Measurements from ENCODE around the gene SHISA7. TPM values are rescaled to one million over a fixed set of nuclear protein-coding genes. Genes with fewer than 3 reads are reported as not detected.

Gene SHISA7
- total RNA-seq, 2 donors from 2014 or later: not detected

DNA sequence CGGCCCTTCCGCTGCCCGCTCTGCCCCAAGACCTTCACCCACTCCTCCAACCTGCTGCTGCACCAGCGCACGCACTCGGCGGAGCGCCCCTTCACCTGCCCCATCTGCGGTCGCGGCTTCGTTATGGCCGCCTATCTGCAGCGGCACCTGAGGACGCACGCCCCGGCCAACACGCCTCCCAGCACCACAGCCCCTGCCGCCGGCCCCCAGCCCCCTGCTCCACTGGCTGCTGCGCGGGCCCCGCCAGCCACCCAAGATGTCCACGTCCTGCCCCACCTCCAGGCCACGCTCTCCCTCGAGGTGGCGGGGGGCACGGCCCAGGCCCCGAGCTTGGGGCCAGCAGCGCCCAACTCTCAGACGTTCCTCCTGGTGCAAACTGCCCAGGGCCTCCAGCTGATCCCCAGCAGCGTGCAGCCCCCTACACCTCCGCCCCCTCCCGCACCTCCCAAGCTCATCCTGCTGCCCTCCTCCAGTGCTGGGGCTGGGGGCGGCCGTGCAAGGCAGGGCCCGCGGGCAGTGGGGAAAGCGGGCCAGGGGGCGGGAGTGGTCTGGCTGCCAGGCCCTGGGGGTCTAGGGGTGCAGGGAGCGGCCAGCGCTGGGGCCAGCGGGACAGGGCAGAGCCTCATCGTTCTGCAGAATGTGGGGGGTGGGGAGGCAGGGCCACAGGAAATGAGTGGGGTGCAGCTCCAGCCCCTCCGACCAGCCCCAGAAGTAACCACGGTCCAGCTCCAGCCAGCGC, 40.0 kb upstream of the SHISA7 start:
- TF ChIP-seq, protein P1, sequence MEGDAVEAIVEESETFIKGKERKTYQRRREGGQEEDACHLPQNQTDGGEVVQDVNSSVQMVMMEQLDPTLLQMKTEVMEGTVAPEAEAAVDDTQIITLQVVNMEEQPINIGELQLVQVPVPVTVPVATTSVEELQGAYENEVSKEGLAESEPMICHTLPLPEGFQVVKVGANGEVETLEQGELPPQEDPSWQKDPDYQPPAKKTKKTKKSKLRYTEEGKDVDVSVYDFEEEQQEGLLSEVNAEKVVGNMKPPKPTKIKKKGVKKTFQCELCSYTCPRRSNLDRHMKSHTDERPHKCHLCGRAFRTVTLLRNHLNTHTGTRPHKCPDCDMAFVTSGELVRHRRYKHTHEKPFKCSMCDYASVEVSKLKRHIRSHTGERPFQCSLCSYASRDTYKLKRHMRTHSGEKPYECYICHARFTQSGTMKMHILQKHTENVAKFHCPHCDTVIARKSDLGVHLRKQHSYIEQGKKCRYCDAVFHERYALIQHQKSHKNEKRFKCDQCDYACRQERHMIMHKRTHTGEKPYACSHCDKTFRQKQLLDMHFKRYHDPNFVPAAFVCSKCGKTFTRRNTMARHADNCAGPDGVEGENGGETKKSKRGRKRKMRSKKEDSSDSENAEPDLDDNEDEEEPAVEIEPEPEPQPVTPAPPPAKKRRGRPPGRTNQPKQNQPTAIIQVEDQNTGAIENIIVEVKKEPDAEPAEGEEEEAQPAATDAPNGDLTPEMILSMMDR (IDR thresholded peaks at IDR 0.05): no peak
- DNase-seq (ENCODE audit: low spot score): no peak

DNA sequence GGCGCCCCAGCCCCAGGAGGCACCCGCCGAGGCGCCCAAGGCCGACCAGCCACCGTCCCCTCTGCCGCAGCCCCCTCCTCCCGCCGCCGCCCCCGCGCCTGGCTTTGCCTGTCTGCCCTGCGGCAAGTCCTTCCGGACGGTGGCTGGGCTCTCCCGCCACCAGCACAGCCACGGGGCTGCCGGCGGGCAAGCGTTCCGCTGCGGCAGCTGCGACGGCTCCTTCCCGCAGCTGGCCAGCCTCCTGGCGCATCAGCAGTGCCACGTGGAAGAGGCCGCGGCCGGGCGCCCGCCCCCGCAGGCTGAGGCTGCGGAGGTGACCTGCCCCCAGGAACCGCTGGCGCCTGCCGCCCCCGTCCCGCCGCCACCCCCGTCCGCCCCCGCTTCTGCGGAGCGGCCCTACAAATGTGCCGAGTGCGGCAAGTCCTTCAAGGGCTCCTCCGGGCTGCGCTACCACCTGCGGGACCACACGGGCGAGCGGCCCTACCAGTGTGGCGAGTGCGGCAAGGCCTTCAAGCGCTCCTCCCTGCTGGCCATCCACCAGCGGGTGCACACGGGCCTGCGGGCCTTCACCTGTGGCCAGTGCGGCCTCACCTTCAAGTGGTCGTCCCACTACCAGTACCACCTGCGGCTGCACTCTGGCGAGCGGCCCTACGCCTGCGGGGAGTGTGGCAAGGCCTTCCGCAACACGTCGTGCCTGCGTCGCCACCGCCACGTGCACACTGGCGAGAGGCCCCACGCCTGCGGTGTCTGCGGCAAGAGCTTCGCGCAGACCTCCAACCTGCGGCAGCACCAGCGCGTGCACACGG, 39.3 kb upstream of the SHISA7 start:
- Histone ChIP-seq H3K27ac (no peak overlapping the region), H3K27me3 (replicated peaks; ENCODE audit: insufficient read depth) (no peaks in the 10 kb centered on the region), H3K4me1 (ENCODE audit: control insufficient read depth in 1 of 2, low read depth in 2 of 2) (peaks cover 31 to 39% of the 10 kb centered on the region in 2 donors), H3K36me3 (peaks cover 10% of the 10 kb centered on the region), H3K9me3 (no peaks in the 10 kb centered on the region), H3K4me3 (no peak overlapping the region)
- DNase-seq (ENCODE audit: low spot score) (no peak), ATAC-seq (ENCODE audit: insufficient number of reproducible peaks, low FRiP score, low read depth) (no peak)
- TF ChIP-seq, protein P1 (IDR thresholded peaks at IDR 0.05): no peak

More for the DNA sequence above, 40.0 kb upstream of the SHISA7 start:
- Histone ChIP-seq H3K9me3 (no peaks in the 10 kb centered on the region), H3K4me3 (no peak overlapping the region), H3K27ac (no peak overlapping the region), H3K36me3 (peaks cover 10% of the 10 kb centered on the region), H3K27me3 (replicated peaks; ENCODE audit: insufficient read depth) (no peaks in the 10 kb centered on the region), H3K4me1 (ENCODE audit: control insufficient read depth in 1 of 2, low read depth in 2 of 2) (peaks cover 29 to 38% of the 10 kb centered on the region in 2 donors)
- ATAC-seq (ENCODE audit: insufficient number of reproducible peaks, low FRiP score, low read depth): no peak

DNA sequence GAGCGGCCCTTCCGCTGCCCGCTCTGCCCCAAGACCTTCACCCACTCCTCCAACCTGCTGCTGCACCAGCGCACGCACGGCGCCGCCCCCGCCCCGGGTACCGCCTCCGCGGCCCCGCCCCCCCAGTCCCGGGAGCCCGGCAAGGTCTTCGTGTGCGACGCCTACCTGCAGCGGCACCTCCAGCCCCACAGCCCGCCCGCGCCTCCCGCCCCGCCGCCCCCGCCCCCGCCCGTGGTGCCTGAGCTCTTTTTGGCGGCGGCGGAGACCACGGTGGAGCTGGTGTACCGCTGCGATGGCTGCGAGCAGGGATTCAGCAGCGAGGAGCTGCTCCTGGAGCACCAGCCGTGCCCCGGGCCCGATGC, 38.7 kb upstream of the SHISA7 start:
- peaks cover 29 to 35% of the 10 kb centered on the region in 2 donors for H3K4me1 ChIP-seq (ENCODE audit: control insufficient read depth in 1 of 2, low read depth in 2 of 2)
- TF ChIP-seq, protein P1 (IDR thresholded peaks at IDR 0.05): no peak
- ATAC-seq (ENCODE audit: insufficient number of reproducible peaks, low FRiP score, low read depth) (no peak), DNase-seq (ENCODE audit: low spot score) (no peak)
- H3K9me3 ChIP-seq: no peaks in the 10 kb centered on the region
- peaks cover 10% of the 10 kb centered on the region for H3K36me3 ChIP-seq
- H3K27ac ChIP-seq: no peak overlapping the region
- H3K4me3 ChIP-seq: no peak overlapping the region
- no peaks in the 10 kb centered on the region for H3K27me3 ChIP-seq (replicated peaks; ENCODE audit: insufficient read depth)

DNA sequence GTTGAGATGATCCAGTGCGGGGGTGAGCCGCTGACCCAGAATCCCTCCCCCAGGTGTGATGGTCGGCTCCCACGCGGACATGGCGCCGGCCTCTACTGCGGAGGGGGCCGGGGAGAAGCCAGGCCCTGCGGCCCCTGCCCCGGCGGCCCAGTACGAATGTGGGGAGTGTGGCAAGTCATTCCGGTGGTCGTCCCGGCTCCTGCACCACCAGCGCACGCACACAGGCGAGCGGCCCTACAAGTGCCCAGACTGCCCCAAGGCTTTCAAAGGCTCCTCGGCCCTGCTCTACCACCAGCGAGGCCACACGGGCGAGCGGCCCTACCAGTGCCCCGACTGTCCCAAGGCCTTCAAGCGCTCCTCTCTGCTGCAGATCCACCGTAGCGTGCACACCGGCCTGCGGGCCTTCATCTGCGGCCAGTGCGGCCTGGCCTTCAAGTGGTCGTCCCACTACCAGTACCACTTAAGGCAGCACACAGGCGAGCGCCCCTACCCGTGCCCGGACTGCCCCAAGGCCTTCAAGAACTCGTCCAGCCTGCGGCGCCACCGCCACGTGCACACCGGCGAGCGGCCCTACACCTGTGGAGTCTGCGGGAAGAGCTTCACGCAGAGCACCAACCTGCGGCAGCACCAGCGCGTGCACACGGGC, 38.2 kb upstream of the SHISA7 start:
- peaks cover 10% of the 10 kb centered on the region for H3K36me3 ChIP-seq
- DNase-seq (ENCODE audit: low spot score): no peak
- ATAC-seq (ENCODE audit: insufficient number of reproducible peaks, low FRiP score, low read depth): no peak
- peaks cover 25 to 30% of the 10 kb centered on the region in 2 donors for H3K4me1 ChIP-seq (ENCODE audit: control insufficient read depth in 1 of 2, low read depth in 2 of 2)
- H3K27me3 ChIP-seq (replicated peaks; ENCODE audit: insufficient read depth): no peaks in the 10 kb centered on the region
- H3K27ac ChIP-seq: no peak overlapping the region
- no peaks in the 10 kb centered on the region for H3K9me3 ChIP-seq
- no peak overlapping the region for H3K4me3 ChIP-seq
- TF ChIP-seq, protein P1 (IDR thresholded peaks at IDR 0.05): no peak

Measured in thoracic aorta (tissue), 2 donors.